Measurements from ENCODE around the gene PI4KA. TPM values are rescaled to one million over a fixed set of nuclear protein-coding genes. Genes with fewer than 3 reads are reported as not detected.

PI4KA gene
- total RNA-seq, 3 donors from 2014 or later = 64.1 to 66.6 (median 66.5) TPM

Other genes with a start within 250 kb of the PI4KA start
- under 1 TPM in 1 of 3 donors, not detected in 2; 0.15 TPM for gene SERPIND1, start 84.7 kb downstream of the PI4KA start, total RNA-seq
- gene SNAP29, start 196 bp upstream of the PI4KA start, total RNA-seq = 10 to 100 TPM; 19.0 to 22.6 (median 22.2) TPM
- gene CRKL, start 58.6 kb upstream of the PI4KA start, total RNA-seq = 10 to 100 TPM; 82.9 to 90.5 (median 89.2) TPM
- under 1 TPM; 0.30 to 0.78 (median 0.47) TPM for gene AIFM3, start 108.4 kb upstream of the PI4KA start, total RNA-seq
- gene LZTR1, start 123.5 kb upstream of the PI4KA start, total RNA-seq = 10 to 100 TPM; 82.4 to 96.6 (median 84.7) TPM
- gene THAP7, start 143.3 kb upstream of the PI4KA start, total RNA-seq = 10 to 100 TPM; 53.6 to 55.0 (median 53.6) TPM
- under 1 TPM in 1 of 3 donors, not detected in 2; 0.13 TPM for gene P2RX6, start 156.4 kb upstream of the PI4KA start, total RNA-seq
- under 1 TPM in 2 of 3 donors, not detected in 1; 0.10 to 0.13 TPM for gene SLC7A4, start 173.8 kb upstream of the PI4KA start, total RNA-seq
- gene LRRC74B, start 187.1 kb upstream of the PI4KA start, total RNA-seq = not detected

All from activated T-cell treated with anti-CD3 and anti-CD28 coated beads, Interleukin-2, amount 50 U/mL, for 4 hours (primary cell).